Smooth muscle cell (in vitro differentiated cells): Measurements from ENCODE around the gene MFSD12. TPM values are rescaled to one million over a fixed set of nuclear protein-coding genes. Genes with fewer than 3 reads are reported as not detected.

Experiments used
- DNase-seq: peaks from one replicate; lab custom pipeline; 2025; ENCODE audit not compliant: unreplicated experiment; lab: John Stamatoyannopoulos, UW
- H2AFZ ChIP-seq: fragments of 200-600 bp; sonication (generic); 2 replicates; pipeline ENCODE4 v1.6.0; 2016; ENCODE audit warnings: antibody characterized with exemption, low read depth, mild to moderate bottlenecking
- H3F3A ChIP-seq: fragments of 200-600 bp; sonication (generic); 2 replicates; pipeline ENCODE4 v1.6.0; 2017; ENCODE audit warnings: antibody characterized with exemption, low read depth
- H3K27ac ChIP-seq: fragments of 200-600 bp; sonication (generic); 2 replicates; pipeline ENCODE4 v1.5.1; 2016; ENCODE audit warnings: low read depth, mild to moderate bottlenecking
- H3K27me3 ChIP-seq: fragments of 200-600 bp; sonication (generic); 2 replicates; pipeline ENCODE4 v1.6.1; 2016; ENCODE audit warnings: low read depth, mild to moderate bottlenecking
- H3K36me3 ChIP-seq: fragments of 200-600 bp; sonication (generic); 2 replicates; pipeline ENCODE4 v1.5.1; 2016; ENCODE audit warnings: low read depth
- H3K4me1 ChIP-seq: fragments of 200-600 bp; sonication (generic); 2 replicates; pipeline ENCODE4 v1.5.1; 2016; ENCODE audit warnings: low read depth
- H3K4me2 ChIP-seq: fragments of 200-600 bp; sonication (generic); 2 replicates; pipeline ENCODE4 v1.6.0; 2016; ENCODE audit warnings: mild to moderate bottlenecking
- H3K4me3 ChIP-seq: fragments of 200-600 bp; sonication (generic); 2 replicates; pipeline ENCODE4 v1.5.1; 2016; ENCODE audit warnings: mild to moderate bottlenecking
- H3K79me2 ChIP-seq: fragments of 200-600 bp; sonication (generic); 2 replicates; pipeline ENCODE4 v1.6.0; 2016; ENCODE audit warnings: low read depth, mild to moderate bottlenecking
- H3K9ac ChIP-seq: fragments of 200-600 bp; sonication (generic); 2 replicates; pipeline ENCODE4 v1.6.0; 2016; ENCODE audit warnings: low read depth
- H3K9me3 ChIP-seq: fragments of 200-600 bp; sonication (generic); replicated peaks from 2 replicates; pipeline ENCODE4 v1.5.1; 2016; ENCODE audit warnings: low read depth
- H4K20me1 ChIP-seq: fragments of 200-600 bp; sonication (generic); 2 replicates; pipeline ENCODE4 v1.6.0; 2016; ENCODE audit warnings: low read depth
- CTCF ChIP-seq: fragments of 200-600 bp; sonication (generic); IDR thresholded peaks from 2 replicates; pipeline ENCODE4 v1.5.1; 2017; ENCODE audit warnings: borderline replicate concordance, mild to moderate bottlenecking, antibody characterized with exemption; ENCODE audit not compliant: insufficient read depth, poor library complexity, severe bottlenecking
- WGBS: methylation state at CpG from one replicate; pipeline ENCODE4 v1.1.7; 2016; ENCODE audit warnings: low lambda C conversion rate; 5-methylcytosine and 5-hydroxymethylcytosine counted together
- polyA plus RNA-seq: library from polyadenylated mRNA; unstranded; fragments of >200 nt; fragmentation: Nextera tagmentation; extraction: Ambion mirVana; gene quantifications from 2 replicates; pipeline ENCODE4 v1.2.1, GENCODE V29; 2016
- total RNA-seq: library from RNA; depleted of rRNA; stranded (reverse); fragments of >200 nt; gene quantifications from 2 replicates; pipeline ENCODE4 v1.2.3, GENCODE V29; 2014

Gene MFSD12
- total and polyA plus RNA-seq, 2 experiments from 2014 or later: 56.0 to 73.8 TPM

DNA sequence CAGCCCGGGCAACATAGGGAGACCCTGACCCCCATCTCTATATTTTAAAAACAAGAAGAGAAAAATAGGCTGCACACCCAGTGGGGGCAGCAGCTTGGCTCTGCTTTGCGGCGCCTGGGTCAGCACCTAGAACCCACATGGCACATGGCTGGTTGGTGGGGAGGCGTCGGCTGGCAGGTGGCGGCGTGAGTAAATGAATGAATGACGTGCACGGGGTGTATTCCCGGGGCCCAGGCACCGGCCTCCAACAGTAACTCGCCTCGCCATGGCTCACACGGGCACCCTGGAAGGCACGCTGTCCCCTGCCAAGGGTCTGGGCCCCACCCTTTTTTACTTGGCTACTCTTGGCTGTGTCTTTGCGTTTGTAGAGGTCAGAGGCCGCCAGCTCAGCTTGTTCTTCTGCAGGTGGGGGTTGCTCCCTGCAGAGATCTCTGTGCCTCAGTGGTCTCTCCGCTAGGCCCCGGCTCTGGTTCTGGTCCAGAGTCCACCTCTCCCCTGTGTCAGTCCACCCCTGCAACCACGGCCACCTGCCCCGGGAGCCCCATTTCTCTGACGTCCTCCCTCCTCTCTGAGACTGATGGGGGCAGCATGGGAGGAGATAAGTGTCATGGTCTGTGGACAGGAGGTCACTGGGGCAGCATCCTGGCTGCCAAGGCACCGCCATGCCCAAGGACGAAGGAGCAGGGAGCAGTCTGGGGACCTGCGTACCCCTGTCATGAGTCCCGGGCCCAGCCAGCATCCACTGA is 45.7 kb downstream of the MFSD12 start:
- no peak for TF ChIP-seq CTCF
- Histone ChIP-seq H3K27ac (no peak overlapping the region), H3K4me1 (no peaks in the 10 kb centered on the region), H3K36me3 (no peaks in the 10 kb centered on the region), H3K4me2 (no peak overlapping the region), H3F3A (no peaks in the 10 kb centered on the region), H3K9me3 (no peaks in the 10 kb centered on the region), H3K9ac (no peak overlapping the region), H3K4me3 (no peak overlapping the region), H4K20me1 (peaks cover 95% of the 10 kb centered on the region), H3K27me3 (no peaks in the 10 kb centered on the region), H2AFZ (no peak overlapping the region), H3K79me2 (peaks cover 95% of the 10 kb centered on the region)
- WGBS: 97% methylated on average over 24 of the region's 26 CpGs
- DNase-seq: no peak

DNA sequence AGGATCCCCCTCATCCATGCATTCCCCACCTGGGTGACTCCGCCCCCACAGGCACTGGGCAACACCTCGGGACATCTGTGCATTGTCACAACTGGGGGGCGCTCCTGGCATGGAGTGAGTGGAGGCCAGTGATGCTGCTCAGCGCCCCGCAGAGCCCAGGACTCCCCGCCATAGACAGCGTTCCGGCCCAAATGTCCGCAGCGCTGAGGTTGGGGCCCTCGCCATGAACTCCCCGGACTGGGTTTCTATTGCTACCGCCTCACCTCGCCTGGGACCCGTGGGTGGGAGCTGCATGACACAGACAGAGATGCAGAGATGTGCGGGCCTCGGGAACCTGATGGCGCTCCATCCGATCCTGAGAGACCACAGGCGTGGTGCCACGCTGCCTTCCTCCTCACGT is 46.7 kb downstream of the MFSD12 start:
- no peaks in the 10 kb centered on the region for H3K27me3 ChIP-seq
- no peaks in the 10 kb centered on the region for H3K4me1 ChIP-seq
- H3K4me2 ChIP-seq: no peak overlapping the region
- no peaks in the 10 kb centered on the region for H3F3A ChIP-seq
- no peak overlapping the region for H3K9ac ChIP-seq
- no peak overlapping the region for H3K4me3 ChIP-seq
- DNase-seq: no peak
- no peak for TF ChIP-seq CTCF
- peaks cover 90% of the 10 kb centered on the region for H3K79me2 ChIP-seq
- H3K9me3 ChIP-seq: no peaks in the 10 kb centered on the region
- H2AFZ ChIP-seq: no peak overlapping the region
- H3K27ac ChIP-seq: peak overlapping the region; percentile 87
- H3K36me3 ChIP-seq: no peaks in the 10 kb centered on the region
- H4K20me1 ChIP-seq: peaks cover 85% of the 10 kb centered on the region
- 94% methylated on average over 22 of the region's 22 CpGs for WGBS

DNA sequence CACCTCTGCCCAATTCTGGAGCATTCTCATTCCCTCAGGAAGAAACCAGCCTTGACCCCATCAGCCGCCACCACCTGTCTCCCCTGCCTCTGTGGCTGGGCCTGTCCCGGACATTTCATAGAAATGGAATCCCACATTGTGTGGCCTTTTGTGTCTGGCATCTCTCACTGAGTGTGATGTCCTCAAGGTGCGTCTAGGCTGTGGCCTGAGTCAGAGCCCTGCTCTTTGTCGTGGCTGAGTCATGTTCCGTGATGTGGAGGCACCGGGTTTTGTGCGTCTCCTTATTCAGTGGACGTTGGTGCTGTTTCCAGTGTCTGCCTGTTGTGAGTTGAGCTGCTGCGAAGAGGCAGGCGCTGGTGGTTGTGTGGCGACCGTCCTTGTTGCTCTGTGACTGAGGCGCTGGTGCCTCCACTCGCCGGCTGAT is 47.8 kb downstream of the MFSD12 start:
- Histone ChIP-seq H3K36me3 (no peaks in the 10 kb centered on the region), H3K27me3 (no peaks in the 10 kb centered on the region), H3K9ac (peak overlapping the region; percentile 60), H3K4me1 (no peaks in the 10 kb centered on the region), H3F3A (peaks cover 4% of the 10 kb centered on the region), H2AFZ (no peak overlapping the region), H3K9me3 (no peaks in the 10 kb centered on the region), H3K4me3 (no peak overlapping the region), H3K79me2 (peaks cover 79% of the 10 kb centered on the region), H4K20me1 (peaks cover 74% of the 10 kb centered on the region), H3K4me2 (peak overlapping the region; percentile 2), H3K27ac (peak overlapping the region; percentile 87)
- no peak for DNase-seq
- TF ChIP-seq CTCF: no peak
- WGBS: 54% methylated on average over 15 of the region's 15 CpGs
